Stimulated activated naive CD8-positive, alpha-beta T cell treated with anti-CD3 and anti-CD28 coated beads, Interleukin-15, amount 100 ng/mL, for 72 hours (primary cell): ENCODE measurements around the gene ERICH6B.
A peak's percentile ranks its signal among the peaks of the same experiment; 100 is the strongest.

Source experiments
- ATAC-seq: fragments of 150-1000 bp; cut with Tn5 transposase; 2 replicates; pipeline ENCODE4 v1.10.0; 2021; ENCODE audit warnings: mild to moderate bottlenecking, moderate library complexity
- DNase-seq, 2 donors: peaks; one replicate each; pipeline ENCODE4 v3.0.0; 2021 to 2022
- H3K27ac Mint-ChIP-seq, 2 donors: one replicate each; pipeline ENCODE4 v1.8.0; 2022; ENCODE audit warnings: mild to moderate bottlenecking in 2 of 2, mixed read lengths in 2 of 2, moderate library complexity in 2 of 2
- H3K27me3 Mint-ChIP-seq: one replicate; pipeline ENCODE4 v1.8.0; 2022; ENCODE audit warnings: mixed read lengths
- H3K4me1 Mint-ChIP-seq: one replicate; pipeline ENCODE4 v1.8.0; 2022; ENCODE audit warnings: mild to moderate bottlenecking, mixed read lengths
- H3K4me3 Mint-ChIP-seq, 2 donors: one replicate each; pipeline ENCODE4 v1.8.0; 2022; ENCODE audit warnings: mild to moderate bottlenecking in 2 of 2, mixed read lengths in 2 of 2, moderate library complexity in 1 of 2
- H3K9me3 Mint-ChIP-seq, 2 donors: one replicate each; pipeline ENCODE4 v1.8.0; 2022; ENCODE audit warnings: mixed read lengths in 2 of 2

ERICH6B gene

DNA sequence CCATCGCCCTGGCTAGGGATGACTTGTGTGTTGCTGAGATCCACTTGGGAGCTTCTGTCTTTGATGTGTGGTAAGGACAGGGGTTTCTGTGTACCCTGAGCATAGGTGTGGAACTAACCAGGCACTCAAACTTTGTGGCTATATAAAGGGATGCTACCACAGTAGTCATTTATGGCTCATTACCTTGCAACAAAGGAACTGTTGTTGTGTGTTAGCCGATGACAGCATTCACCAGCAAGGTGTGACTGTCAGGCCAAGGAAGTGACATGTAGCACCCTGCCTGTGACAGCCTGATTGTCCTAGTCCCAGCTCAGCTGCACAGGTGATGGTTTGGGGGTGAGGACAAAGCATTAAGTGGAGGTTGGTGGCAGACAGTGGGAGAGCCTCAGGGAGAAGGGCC is 77.2 kb downstream of the ERICH6B start:
- H3K4me1 Mint-ChIP-seq = no peaks in the 10 kb centered on the region
- H3K9me3 Mint-ChIP-seq = no peaks in the 10 kb centered on the region
- DNase-seq (no peak), ATAC-seq (peak; percentile 56)
- no peak overlapping the region for H3K4me3 Mint-ChIP-seq
- H3K27ac Mint-ChIP-seq = no peak overlapping the region
- H3K27me3 Mint-ChIP-seq = no peaks in the 10 kb centered on the region

DNA sequence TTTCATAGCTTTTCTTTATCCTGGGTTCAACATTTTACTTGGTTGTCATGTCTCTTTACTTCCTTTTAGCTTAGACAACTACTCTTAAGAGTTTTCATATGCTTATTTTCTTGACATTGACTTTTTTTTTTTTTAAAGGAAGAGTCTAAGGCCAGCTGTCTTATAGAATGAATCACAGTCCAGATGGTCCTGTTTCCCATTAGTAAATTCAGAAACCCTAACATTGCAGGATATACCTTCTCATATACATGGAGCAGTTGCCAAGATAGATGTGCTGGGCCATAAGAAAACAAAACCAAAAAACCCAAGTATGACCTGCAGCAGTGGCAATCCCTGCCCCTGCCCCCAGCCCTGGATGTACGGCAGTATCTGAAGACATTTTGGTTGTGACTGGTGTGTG is 78.0 kb downstream of the ERICH6B start:
- H3K4me3 Mint-ChIP-seq = no peak overlapping the region
- no peaks in the 10 kb centered on the region for H3K27me3 Mint-ChIP-seq
- H3K9me3 Mint-ChIP-seq = no peaks in the 10 kb centered on the region
- ATAC-seq = no peak
- no peaks in the 10 kb centered on the region for H3K4me1 Mint-ChIP-seq
- DNase-seq = no peak
- no peak overlapping the region for H3K27ac Mint-ChIP-seq

DNA sequence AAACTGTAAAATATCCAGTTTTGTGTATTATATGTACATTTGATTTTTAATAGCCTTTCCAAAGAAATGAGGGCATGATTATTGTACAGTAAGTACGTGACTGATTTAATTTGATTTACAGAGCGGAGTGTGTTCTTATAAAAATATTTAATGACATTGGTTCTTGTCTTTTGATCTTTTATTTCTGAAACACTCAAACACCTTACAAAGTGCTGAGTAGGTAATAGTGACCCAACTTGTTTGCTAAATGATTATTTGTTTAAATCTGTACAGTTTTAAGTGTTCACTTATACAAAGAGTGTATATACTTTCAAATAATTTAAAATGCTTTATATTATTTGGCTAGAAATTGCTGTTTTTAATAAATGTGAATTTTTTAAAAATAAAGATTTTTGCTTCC is 79.3 kb downstream of the ERICH6B start:
- no peaks in the 10 kb centered on the region for H3K27me3 Mint-ChIP-seq
- H3K4me3 Mint-ChIP-seq = no peak overlapping the region
- no peak overlapping the region for H3K27ac Mint-ChIP-seq
- DNase-seq (no peak), ATAC-seq (no peak)
- no peaks in the 10 kb centered on the region for H3K9me3 Mint-ChIP-seq
- no peaks in the 10 kb centered on the region for H3K4me1 Mint-ChIP-seq

DNA sequence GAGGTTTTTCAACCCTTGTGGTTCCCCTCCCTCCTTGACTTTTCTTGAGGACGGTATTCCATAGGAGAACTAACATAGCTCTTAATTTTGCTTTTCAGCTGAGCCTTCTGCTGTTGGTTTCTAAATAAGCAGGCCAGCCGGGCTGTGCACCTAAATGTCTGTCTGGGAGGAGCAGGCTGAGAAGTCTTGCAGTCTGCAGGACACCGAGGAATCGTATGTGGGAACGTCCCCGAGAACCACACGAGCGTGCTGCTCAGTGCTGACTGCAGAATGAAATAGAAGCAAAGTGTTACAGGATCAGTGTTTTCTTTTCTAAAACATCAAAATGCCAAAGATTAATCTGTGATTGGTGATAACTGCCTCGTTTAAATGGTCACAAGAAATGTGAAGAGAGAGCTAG is 80.9 kb downstream of the ERICH6B start:
- H3K27me3 Mint-ChIP-seq = no peaks in the 10 kb centered on the region
- ATAC-seq (no peak), DNase-seq (no peak)
- H3K9me3 Mint-ChIP-seq = no peaks in the 10 kb centered on the region
- peak overlapping the region in 1 of 2 donors; percentile 23 for H3K27ac Mint-ChIP-seq
- H3K4me1 Mint-ChIP-seq = no peaks in the 10 kb centered on the region
- no peak overlapping the region for H3K4me3 Mint-ChIP-seq

DNA sequence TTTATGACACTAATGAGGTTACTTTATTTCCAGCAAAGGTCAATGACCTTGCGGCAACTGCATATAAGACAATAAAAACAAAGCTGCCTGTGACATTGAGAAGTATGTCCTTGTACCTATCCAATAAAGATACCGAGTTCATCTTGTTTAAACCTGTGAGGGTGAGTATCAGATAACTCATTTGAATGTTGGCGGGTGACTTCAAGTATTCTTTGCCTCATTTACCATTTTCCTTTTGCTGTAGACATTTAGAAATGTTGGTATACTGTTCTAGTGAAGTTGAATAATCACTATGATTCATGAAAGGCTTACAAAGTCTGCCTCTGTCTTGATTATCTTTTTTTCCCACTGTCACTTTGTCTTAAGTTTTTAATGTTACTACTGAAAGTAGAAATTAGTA is 85.8 kb downstream of the ERICH6B start:
- no peaks in the 10 kb centered on the region for H3K4me1 Mint-ChIP-seq
- H3K4me3 Mint-ChIP-seq = no peak overlapping the region
- no peaks in the 10 kb centered on the region for H3K27me3 Mint-ChIP-seq
- H3K27ac Mint-ChIP-seq = peak overlapping the region in 1 of 2 donors; percentile 42
- ATAC-seq (no peak), DNase-seq (no peak)
- no peaks in the 10 kb centered on the region for H3K9me3 Mint-ChIP-seq

DNA sequence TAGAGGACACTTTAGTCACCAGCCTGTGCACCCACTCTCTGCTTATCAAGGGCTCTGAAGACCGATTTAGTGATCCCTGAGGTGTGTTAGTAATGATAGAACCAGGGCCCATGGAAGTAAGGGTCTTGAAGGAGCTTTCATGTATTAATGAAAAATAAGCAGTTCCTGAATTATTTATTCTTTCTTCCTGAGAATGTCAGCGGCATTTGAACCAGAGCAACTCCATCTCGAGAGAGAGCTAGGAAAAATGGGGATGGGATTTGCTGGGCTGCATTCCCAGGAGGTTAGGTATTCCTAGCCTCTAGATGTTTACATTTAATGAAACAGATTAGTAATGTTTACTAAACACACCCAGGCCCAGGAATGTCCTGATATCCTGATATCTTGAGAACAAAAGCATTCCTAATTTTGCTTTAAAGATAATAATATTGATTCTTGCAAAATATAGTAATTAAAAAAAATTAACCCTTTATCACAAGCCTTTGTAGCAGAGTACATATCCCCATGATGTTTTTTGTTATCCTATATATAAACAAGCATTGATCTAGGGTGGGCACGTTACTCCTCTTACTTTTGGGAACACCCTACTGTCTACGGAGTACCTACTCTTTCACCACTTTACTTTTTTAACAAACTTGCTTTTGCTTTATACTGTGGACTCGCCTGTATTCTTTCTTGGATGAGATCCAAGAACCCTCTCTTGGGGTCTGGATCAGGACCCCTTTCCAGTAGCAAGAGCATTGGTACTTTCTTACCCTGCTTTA is 87.7 kb downstream of the ERICH6B start:
- H3K4me1 Mint-ChIP-seq = no peaks in the 10 kb centered on the region
- H3K4me3 Mint-ChIP-seq = no peak overlapping the region
- H3K27me3 Mint-ChIP-seq = no peaks in the 10 kb centered on the region
- no peak overlapping the region for H3K27ac Mint-ChIP-seq
- ATAC-seq = no peak
- no peak for DNase-seq
- no peaks in the 10 kb centered on the region for H3K9me3 Mint-ChIP-seq

DNA sequence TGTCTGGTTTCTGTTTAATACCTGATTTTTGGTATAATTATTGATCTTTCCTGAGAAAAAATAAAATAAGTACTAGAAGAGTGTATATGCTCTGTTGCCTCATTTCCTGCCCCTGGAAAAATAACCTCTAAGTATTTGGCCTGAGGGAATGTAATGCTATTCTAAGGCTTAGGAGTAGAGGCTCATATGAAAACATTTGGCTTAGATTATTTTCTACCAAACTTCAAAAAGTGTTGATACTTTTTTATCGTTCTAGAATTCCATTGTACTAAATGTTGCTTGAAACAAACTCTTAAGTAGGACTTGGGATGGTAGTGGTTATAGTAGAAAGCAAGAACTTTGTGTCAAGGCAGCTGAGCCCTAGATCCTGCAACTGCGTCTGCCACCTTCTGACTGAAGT is 93.0 kb downstream of the ERICH6B start:
- no peak for ATAC-seq
- Mint-ChIP-seq H3K27ac (peak overlapping the region in 1 of 2 donors; percentile 50), H3K4me1 (peaks cover 35% of the 10 kb centered on the region), H3K4me3 (no peak overlapping the region), H3K27me3 (no peaks in the 10 kb centered on the region), H3K9me3 (no peaks in the 10 kb centered on the region)
- no peak for DNase-seq

DNA sequence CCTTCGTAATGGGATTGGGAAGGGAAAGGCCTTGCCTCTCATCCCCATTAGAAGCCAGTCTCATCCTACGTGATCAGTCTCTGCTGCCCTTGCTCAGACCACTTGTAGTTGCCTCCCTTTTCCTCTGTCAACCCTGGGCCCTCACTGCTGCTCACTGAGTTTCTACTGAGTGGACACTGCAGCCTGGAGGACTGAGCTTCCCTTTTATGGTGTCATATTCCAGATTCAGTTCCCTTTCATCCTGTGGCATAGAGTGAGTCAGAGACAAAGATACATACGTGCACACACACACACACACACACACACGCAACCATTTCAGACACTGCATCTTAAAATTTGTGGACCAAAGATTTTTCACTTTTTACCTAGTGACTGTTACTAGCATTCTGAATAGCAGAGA is 94.2 kb downstream of the ERICH6B start:
- H3K27me3 Mint-ChIP-seq = no peaks in the 10 kb centered on the region
- DNase-seq (no peak), ATAC-seq (no peak)
- no peaks in the 10 kb centered on the region for H3K9me3 Mint-ChIP-seq
- peaks cover 48% of the 10 kb centered on the region for H3K4me1 Mint-ChIP-seq
- H3K4me3 Mint-ChIP-seq = no peak overlapping the region
- H3K27ac Mint-ChIP-seq = peak overlapping the region in 1 of 2 donors; percentile 72

DNA sequence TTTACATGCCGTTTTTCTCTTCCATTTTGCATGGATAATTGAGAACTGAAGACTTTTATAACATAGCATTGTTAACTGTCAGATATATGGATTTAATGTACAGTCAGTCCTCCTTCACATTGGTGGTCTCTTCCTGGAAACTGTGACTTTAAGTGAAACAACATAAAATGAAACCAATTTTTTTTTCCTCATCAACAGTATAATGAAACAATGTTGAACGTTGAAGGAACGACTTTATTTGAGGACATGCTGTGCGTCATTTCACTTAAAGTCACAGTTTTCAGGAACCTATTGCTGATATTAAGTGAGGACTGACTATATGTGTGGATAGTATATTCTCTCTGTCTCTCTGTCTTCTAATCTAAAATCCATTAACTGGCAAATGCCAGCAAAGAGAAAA is 96.0 kb downstream of the ERICH6B start:
- H3K9me3 Mint-ChIP-seq = no peaks in the 10 kb centered on the region
- H3K4me3 Mint-ChIP-seq = peak overlapping the region; percentile 30 to 39
- H3K4me1 Mint-ChIP-seq = peaks cover 58% of the 10 kb centered on the region
- DNase-seq = no peak
- ATAC-seq = no peak
- H3K27me3 Mint-ChIP-seq = no peaks in the 10 kb centered on the region
- peak overlapping the region; percentile 81 to 99 for H3K27ac Mint-ChIP-seq

DNA sequence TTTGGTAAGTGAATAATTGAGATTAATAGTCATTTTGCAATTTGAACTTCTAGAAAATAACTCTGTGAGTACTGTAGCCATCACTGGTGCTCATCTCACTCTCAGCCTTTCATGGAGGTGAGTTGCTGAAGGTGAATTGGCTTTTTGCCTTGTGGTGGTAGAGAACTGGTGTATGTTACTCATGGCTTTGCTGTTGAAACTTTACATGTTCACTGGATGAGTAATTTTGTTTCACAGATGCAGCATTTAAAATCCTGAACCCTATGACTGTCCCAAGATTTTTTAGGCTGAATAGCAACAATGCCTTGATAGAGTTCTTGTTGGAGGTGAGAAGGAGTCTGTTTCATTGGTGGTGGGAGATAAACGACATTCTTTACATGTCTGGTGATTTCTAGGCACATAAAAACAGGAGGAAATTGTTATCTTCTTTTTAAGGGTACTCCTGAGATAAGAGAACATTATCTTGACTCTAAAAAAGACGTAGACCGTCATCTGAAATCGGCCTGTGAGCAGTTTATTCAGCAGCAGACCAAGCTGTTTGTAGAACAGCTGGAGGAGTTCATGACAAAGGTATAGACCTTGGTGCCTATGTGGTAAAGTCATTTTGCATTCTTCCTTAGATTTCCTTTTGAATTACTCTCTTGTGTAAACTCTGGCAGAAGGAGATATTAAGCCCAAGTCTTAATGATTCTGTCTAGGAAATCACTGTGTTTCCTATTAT is 96.9 kb downstream of the ERICH6B start:
- DNase-seq (no peak), ATAC-seq (peak; percentile 87)
- Mint-ChIP-seq H3K27me3 (no peaks in the 10 kb centered on the region), H3K4me1 (peaks cover 58% of the 10 kb centered on the region), H3K9me3 (no peaks in the 10 kb centered on the region), H3K4me3 (peak overlapping the region; percentile 1 to 30), H3K27ac (peak overlapping the region in 1 of 2 donors; percentile 99)

DNA sequence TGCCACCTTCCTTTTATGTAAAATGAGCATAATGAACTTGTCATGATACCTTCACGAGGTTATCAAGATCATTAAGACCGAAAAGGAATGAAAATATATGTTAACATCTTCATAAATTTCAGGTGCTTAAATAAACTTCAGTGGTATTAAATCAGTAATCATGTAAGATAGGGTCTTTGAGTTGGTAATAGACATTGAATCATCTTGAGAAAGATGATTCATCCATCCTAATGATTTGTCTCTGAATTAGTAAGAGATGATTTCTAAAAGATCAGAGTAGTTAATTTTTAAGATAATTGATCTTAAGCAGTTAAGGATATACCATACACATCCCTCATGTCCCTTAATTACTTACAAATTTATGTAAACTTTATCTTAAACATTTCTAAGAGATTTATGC is 98.8 kb downstream of the ERICH6B start:
- peak overlapping the region; percentile 78 for H3K27ac Mint-ChIP-seq

DNA sequence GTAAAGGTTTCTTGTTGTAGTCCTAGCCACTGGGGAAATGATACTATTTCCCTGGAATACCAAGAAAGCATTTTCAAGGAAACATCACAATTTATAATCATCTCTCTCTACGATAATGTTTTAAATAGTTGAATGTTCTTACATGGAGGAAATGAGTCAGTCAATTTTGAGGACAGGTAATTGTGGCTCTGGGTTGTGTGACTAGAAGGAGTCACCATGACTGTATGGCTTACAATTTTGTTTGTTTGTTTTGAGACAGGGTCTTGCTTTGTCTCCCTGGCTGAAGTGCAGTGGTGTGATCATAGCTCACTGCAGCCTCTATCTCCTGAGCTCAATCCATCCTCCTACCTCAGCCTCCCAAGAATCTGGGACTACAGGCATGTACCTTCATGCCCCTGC is 103.4 kb downstream of the ERICH6B start:
- DNase-seq (no peak), ATAC-seq (no peak)
- H3K9me3 Mint-ChIP-seq = no peaks in the 10 kb centered on the region
- no peak overlapping the region for H3K4me3 Mint-ChIP-seq
- H3K4me1 Mint-ChIP-seq = peaks cover 32% of the 10 kb centered on the region
- no peak overlapping the region for H3K27ac Mint-ChIP-seq
- no peaks in the 10 kb centered on the region for H3K27me3 Mint-ChIP-seq

More for the DNA sequence above, 98.8 kb downstream of the ERICH6B start:
- DNase-seq = no peak
- H3K27me3 Mint-ChIP-seq = no peaks in the 10 kb centered on the region
- no peaks in the 10 kb centered on the region for H3K9me3 Mint-ChIP-seq
- H3K4me3 Mint-ChIP-seq = no peak overlapping the region
- ATAC-seq = no peak
- H3K4me1 Mint-ChIP-seq = peaks cover 58% of the 10 kb centered on the region

DNA sequence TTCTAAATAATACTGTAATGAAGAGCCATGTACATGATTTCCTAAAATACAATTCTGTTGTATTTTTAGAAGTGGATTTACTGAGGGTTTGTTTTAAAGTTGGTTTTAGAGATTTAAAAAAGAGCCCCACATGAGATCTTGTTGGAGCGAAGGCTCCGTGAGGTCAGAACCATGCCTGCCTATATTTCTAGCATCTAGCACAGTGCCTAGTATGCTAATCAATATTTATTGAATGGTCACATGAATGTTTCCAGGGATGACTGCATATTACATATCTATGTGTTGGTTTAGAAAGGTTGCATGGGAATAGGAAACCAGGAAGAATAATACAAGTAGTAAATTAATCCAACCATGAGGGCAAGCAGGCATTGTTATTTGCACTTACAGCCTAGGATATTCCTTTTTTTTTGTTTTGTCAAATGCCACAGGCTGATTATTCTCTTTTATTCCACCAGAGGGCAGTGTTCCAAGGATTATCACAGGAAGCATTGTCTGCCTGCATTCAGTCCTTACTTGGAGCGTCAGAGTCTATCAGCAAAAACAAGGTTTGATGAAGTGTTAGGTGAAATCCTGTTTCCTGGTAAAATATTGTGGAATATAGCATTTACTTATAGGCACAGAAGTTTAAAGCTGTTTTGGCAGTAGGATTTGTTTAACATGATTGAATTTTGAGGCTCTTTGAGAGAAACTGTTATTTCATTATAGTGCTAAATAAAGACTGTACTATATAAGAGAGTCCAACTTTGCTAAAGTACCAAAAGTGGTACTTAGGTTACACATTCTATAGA is 104.0 kb downstream of the ERICH6B start:
- H3K4me3 Mint-ChIP-seq = no peak overlapping the region
- DNase-seq = peak in 1 of 2 donors; percentile 36
- H3K4me1 Mint-ChIP-seq = peaks cover 26% of the 10 kb centered on the region
- peak overlapping the region in 1 of 2 donors; percentile 14 for H3K27ac Mint-ChIP-seq
- no peaks in the 10 kb centered on the region for H3K9me3 Mint-ChIP-seq
- no peaks in the 10 kb centered on the region for H3K27me3 Mint-ChIP-seq
- peak; percentile 60 for ATAC-seq

DNA sequence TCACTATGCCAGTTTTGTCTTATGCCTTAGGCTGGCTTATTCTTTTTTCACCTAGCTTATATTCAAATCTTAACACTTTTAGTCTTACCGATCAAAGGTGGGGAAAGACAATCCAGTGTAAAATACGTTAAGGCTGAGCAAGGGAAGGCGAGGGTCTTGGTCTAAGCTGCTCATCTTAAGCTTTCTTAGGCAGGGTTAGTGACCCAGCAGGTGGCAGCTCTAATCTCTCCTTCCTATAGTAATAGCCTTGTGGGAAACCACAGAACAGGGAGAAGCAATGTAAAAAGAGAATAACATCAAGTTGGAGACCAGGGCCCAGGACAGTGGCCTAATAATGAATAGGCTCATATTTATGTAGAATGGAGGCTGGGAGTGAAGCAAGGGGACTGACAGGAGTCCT is 104.9 kb downstream of the ERICH6B start:
- peaks cover 18% of the 10 kb centered on the region for H3K4me1 Mint-ChIP-seq
- DNase-seq = no peak
- H3K4me3 Mint-ChIP-seq = no peak overlapping the region
- ATAC-seq = no peak
- H3K27me3 Mint-ChIP-seq = no peaks in the 10 kb centered on the region
- no peak overlapping the region for H3K27ac Mint-ChIP-seq
- H3K9me3 Mint-ChIP-seq = no peaks in the 10 kb centered on the region

DNA sequence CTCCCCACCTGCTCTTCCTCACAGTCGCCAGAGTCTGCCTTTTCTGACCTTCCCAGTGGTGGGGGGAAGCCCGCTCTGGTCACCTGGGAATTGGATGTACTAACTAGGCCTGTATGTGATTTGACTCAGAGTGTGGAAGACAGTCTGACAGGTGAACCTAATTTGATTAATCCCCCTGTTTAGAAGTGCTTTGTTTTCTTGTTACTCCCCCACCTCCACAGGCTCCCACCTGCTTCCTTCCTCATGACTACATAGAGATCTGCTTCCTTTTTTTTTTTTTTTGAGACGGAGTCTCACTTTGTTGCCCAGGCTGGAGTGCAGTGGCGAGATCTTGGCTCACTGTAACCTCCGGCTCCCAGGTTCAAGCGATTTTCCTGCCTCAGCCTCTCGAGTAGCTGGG is 106.8 kb downstream of the ERICH6B start:
- Mint-ChIP-seq H3K4me3 (no peak overlapping the region), H3K27me3 (no peaks in the 10 kb centered on the region), H3K4me1 (peaks cover 14% of the 10 kb centered on the region), H3K27ac (no peak overlapping the region), H3K9me3 (no peaks in the 10 kb centered on the region)
- DNase-seq = no peak
- no peak for ATAC-seq

DNA sequence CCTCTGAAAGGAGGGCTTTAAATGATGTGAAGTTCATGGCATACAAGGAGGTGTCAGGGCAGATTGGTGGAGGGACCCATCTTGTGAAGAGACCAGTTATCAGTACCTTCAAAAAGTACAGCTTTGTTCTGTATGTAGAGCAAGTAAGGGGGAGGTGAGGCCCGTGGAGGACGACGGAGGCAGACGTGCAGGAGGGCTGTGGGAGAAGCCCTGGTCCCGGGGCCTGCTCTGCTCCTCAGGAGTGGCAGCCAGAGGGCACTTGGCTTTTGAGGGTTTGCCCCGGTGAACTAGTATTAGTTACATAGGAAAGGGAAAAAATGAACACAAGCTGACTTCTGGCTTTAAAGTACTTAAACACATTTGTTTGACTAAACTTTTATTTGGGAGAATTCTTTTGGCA is 108.7 kb downstream of the ERICH6B start:
- H3K4me3 Mint-ChIP-seq = no peak overlapping the region
- peaks cover 14% of the 10 kb centered on the region for H3K4me1 Mint-ChIP-seq
- no peaks in the 10 kb centered on the region for H3K9me3 Mint-ChIP-seq
- H3K27ac Mint-ChIP-seq = peak overlapping the region; percentile 1 to 31
- DNase-seq = no peak
- H3K27me3 Mint-ChIP-seq = no peaks in the 10 kb centered on the region
- ATAC-seq = no peak
